OCI-LY3 (cell line): ENCODE results near the gene TRPT1.
A peak's percentile ranks its signal among the peaks of the same experiment; 100 is the strongest.

Experiments used
- H2AFZ ChIP-seq: fragments of 200-600, 300-600 bp; shearing (Covaris generic); 2 replicates; pipeline ENCODE4 v1.6.0; 2014; ENCODE audit warnings: antibody characterized with exemption, low read depth, low read length
- H3K27ac ChIP-seq: fragments of 200-600, 300-600 bp; sonication (generic); 2 replicates; pipeline ENCODE4 v1.5.1; 2014; ENCODE audit warnings: mild to moderate bottlenecking, low read length, moderate library complexity, mixed read lengths
- H3K27me3 ChIP-seq: fragments of 200-600, 300-600 bp; sonication (generic); 2 replicates; pipeline ENCODE4 v1.6.1; 2014; ENCODE audit warnings: low read depth, low read length, mixed read lengths
- H3K36me3 ChIP-seq: fragments of 200-600, 300-600 bp; sonication (generic); replicated peaks from 2 replicates; pipeline ENCODE3; 2014; ENCODE audit warnings: low read depth, low read length, mixed read lengths
- H3K4me1 ChIP-seq: fragments of 300-600, 200-600 bp; sonication (generic); 2 replicates; pipeline ENCODE4 v1.6.1; 2014; ENCODE audit warnings: low read length, mixed read lengths
- H3K4me2 ChIP-seq: fragments of 200-600, 300-600 bp; sonication (generic); 2 replicates; pipeline ENCODE4 v1.6.1; 2014; ENCODE audit warnings: low read length, mixed read lengths
- H3K4me3 ChIP-seq: fragments of 300-600, 200-600 bp; sonication (generic); 2 replicates; pipeline ENCODE4 v1.5.1; 2014; ENCODE audit warnings: antibody characterized with exemption, mild to moderate bottlenecking, low read length, moderate library complexity
- H3K79me2 ChIP-seq: fragments of 300-600, 200-600 bp; shearing (Covaris generic); 2 replicates; pipeline ENCODE4 v1.6.1; 2014; ENCODE audit warnings: mild to moderate bottlenecking, low read length, mixed read lengths
- H3K9ac ChIP-seq: fragments of 300-600, 200-600 bp; shearing (Covaris generic); 2 replicates; pipeline ENCODE4 v1.6.0; 2014; ENCODE audit warnings: mild to moderate bottlenecking, low read length, moderate library complexity
- H3K9me3 ChIP-seq: fragments of 200-600, 300-600 bp; shearing (Covaris generic); 2 replicates; pipeline ENCODE4 v1.6.1; 2014; ENCODE audit warnings: low read length, mixed read lengths; ENCODE audit not compliant: insufficient read depth
- H4K20me1 ChIP-seq: fragments of 200-600, 300-600 bp; sonication (generic); 2 replicates; pipeline ENCODE4 v1.6.1; 2016; ENCODE audit warnings: low read length, mixed read lengths; ENCODE audit not compliant: insufficient read depth
- EZH2phosphoT487 ChIP-seq: fragments of 200-600 bp; shearing (Covaris generic); IDR thresholded peaks from 2 replicates; pipeline ENCODE4 v1.6.1; 2018; ENCODE audit warnings: antibody characterized with exemption, mixed run types, low read depth
- TF ChIP-seq, protein P1 (sequence below): fragments of 200-600, 300-600 bp; sonication (generic); IDR thresholded peaks from 2 replicates; pipeline ENCODE4 v1.5.1; 2014; ENCODE audit warnings: antibody characterized with exemption, low read length, low read depth

TRPT1 gene

DNA sequence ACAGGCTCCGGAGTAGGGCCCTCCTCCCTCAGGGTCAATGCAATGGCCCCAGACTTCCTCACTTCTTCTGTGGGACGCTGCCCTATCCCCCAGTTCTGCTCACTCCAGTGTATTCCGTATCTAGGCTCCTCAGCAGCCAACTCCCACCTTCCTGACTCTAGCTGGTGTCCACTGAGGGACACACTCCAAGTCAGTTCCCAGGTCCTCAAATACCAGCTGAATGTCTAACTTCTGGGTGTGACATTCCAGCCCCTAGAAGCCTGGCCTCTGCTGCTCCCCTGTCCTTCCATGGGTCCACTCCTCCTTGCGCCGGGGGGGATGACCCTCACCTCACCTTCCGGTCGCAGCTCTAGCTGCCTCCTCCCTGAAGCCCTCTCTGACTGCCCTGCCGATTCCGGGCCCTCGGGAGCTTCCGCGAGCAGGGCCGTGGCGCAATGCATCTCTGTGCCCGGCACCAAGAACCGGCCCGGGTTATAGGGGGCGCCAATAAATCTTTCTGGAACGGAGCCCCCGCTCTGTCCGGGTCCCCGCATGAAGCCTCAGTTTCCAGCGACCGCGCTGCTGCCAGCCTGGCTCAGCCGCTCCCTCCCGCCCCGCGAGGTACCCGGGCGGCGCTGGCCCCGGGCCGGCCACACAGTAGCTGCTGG lies 43.0 kb upstream of the TRPT1 start:
- H3K79me2 ChIP-seq, result peaks cover 17% of the 10 kb centered on the region
- H3K27me3 ChIP-seq, result no peaks in the 10 kb centered on the region
- peak overlapping the region; percentile 97 for H3K4me2 ChIP-seq
- H2AFZ ChIP-seq, result peak overlapping the region; percentile 64; the same call in 1 of the 2 replicates
- H3K4me3 ChIP-seq, result peak overlapping the region; percentile 88
- H3K4me1 ChIP-seq, result peaks cover 20% of the 10 kb centered on the region
- peak overlapping the region; percentile 85 for H3K27ac ChIP-seq
- H3K9me3 ChIP-seq, result no peaks in the 10 kb centered on the region
- H3K36me3 ChIP-seq, result peaks cover 9% of the 10 kb centered on the region
- H3K9ac ChIP-seq, result peak overlapping the region; percentile 89
- TF ChIP-seq, protein P1, sequence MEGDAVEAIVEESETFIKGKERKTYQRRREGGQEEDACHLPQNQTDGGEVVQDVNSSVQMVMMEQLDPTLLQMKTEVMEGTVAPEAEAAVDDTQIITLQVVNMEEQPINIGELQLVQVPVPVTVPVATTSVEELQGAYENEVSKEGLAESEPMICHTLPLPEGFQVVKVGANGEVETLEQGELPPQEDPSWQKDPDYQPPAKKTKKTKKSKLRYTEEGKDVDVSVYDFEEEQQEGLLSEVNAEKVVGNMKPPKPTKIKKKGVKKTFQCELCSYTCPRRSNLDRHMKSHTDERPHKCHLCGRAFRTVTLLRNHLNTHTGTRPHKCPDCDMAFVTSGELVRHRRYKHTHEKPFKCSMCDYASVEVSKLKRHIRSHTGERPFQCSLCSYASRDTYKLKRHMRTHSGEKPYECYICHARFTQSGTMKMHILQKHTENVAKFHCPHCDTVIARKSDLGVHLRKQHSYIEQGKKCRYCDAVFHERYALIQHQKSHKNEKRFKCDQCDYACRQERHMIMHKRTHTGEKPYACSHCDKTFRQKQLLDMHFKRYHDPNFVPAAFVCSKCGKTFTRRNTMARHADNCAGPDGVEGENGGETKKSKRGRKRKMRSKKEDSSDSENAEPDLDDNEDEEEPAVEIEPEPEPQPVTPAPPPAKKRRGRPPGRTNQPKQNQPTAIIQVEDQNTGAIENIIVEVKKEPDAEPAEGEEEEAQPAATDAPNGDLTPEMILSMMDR, result 0 out of 2 replicates have a peak, but pooled peaks have one; percentile 27
- TF ChIP-seq EZH2phosphoT487, result no peak
- no peaks in the 10 kb centered on the region for H4K20me1 ChIP-seq

DNA sequence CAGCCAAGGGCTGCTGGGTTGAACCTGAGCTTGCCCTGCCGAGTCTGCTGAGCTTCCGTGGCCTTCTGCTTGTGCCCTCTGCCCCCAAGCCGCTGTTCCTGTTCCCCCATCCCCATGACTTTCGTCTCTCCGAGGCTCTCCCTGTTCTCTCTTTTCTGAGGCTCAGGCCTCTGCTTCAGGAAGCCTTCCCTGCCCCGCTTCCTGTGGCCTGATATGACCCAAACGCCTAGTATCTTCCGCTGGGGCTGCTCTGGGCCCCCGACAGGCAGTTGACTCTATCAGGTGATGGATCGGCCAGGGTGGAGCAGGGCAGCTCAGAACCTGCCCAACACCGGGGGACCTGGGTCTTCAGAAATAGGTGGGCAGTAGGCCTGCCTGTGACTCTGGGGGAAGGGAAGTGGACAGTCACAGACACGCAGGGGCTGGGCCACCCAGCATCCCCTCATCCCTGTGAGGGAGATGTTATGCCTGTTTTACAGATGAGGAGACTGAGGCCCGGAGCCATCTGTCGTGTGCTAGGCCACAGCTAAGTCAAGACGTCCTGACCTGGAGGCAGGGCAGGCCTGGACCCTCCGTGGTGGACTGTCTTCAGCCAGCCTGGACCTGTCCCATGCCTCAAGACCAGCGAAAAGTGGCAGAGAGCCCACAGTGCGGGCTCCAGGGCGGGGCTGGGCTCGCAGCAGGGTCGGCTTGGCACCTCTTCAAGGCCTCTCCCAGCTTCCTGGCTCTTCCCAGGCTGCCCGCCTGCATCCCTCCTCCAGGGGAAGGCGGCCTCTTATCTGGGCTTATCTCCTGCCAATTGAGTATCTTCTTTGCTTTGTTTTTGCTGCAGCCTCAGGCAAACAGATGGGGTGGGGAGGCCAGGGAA lies 42.3 kb upstream of the TRPT1 start:
- Histone ChIP-seq H3K27ac (peak overlapping the region; percentile 85), H3K79me2 (peaks cover 17% of the 10 kb centered on the region)

DNA sequence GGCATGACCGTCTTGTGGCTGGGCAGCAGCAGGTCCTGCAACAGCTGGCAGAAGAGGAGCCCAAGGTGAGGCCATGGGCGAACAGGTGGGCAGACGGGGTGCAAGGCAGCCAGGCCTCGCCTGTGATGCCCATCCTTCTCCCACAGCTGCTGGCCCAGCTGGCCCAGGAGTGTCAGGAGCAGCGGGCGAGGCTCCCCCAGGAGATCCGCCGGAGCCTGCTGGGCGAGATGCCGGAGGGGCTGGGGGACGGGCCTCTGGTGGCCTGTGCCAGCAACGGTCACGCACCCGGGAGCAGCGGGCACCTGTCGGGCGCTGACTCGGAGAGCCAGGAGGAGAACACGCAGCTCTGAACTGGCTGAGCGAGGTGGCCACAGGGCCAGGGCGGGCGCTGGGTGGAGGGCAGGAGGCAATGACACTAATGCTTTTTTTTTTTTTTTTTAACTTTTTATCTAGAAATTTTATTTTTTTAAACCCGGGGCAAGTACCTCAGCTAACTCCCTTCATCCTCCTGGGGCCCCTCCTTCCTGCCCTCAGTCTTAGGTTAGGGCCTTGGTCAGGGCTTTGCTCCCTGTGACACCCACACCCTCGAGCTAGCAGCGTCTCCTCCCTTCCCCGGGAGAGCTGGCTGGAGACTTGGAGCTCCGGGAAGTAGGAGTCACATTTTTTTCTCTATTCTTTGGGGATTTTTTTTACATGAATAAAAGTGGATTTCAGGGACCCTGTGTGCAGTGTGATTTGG lies 41.4 kb upstream of the TRPT1 start:
- H3K36me3 ChIP-seq, result peaks cover 19% of the 10 kb centered on the region
- no peak overlapping the region for H3K27ac ChIP-seq
- no peak overlapping the region for H2AFZ ChIP-seq
- no peaks in the 10 kb centered on the region for H3K27me3 ChIP-seq
- H3K4me3 ChIP-seq, result no peak overlapping the region
- no peak overlapping the region for H3K9ac ChIP-seq
- no peaks in the 10 kb centered on the region for H4K20me1 ChIP-seq
- TF ChIP-seq, protein P1, result no peak
- no peak for TF ChIP-seq EZH2phosphoT487
- H3K4me1 ChIP-seq, result peaks cover 18% of the 10 kb centered on the region
- H3K9me3 ChIP-seq, result no peaks in the 10 kb centered on the region
- H3K79me2 ChIP-seq, result peaks cover 14% of the 10 kb centered on the region
- no peak overlapping the region for H3K4me2 ChIP-seq

More for the DNA sequence above, 42.3 kb upstream of the TRPT1 start:
- TF ChIP-seq, protein P1, result no peak
- no peak for TF ChIP-seq EZH2phosphoT487
- Histone ChIP-seq H3K4me3 (peak overlapping the region; percentile 88), H3K9me3 (no peaks in the 10 kb centered on the region), H3K9ac (peak overlapping the region; percentile 89), H3K4me1 (peaks cover 20% of the 10 kb centered on the region), H3K4me2 (peak overlapping the region; percentile 97), H2AFZ (no peak overlapping the region), H3K27me3 (no peaks in the 10 kb centered on the region), H4K20me1 (no peaks in the 10 kb centered on the region), H3K36me3 (peaks cover 14% of the 10 kb centered on the region)

DNA sequence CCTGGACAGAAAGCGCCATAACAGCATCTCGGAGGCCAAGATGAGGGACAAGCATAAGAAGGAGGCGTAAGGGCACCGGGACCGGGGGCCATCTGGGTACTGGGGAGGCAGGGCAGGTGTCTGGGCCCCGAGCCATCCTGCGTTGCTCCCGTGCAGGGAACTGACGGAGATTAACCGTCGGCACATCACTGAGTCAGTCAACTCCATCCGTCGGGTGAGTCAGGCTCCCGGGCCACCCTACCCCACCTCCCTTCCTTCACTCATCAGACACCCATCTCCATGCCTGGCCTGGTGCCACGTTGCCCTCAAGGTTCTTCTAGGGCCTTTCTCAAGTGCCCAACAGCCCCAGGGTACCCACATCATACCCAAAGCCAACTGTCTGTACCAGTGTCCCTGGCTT lies 40.4 kb upstream of the TRPT1 start:
- peaks cover 10% of the 10 kb centered on the region for H3K4me1 ChIP-seq
- no peak overlapping the region for H2AFZ ChIP-seq
- H3K79me2 ChIP-seq, result peaks cover 4% of the 10 kb centered on the region; the same call in 1 of the 2 replicates
- H3K36me3 ChIP-seq, result peaks cover 27% of the 10 kb centered on the region
- no peaks in the 10 kb centered on the region for H4K20me1 ChIP-seq
- H3K27ac ChIP-seq, result no peak overlapping the region
- no peak for TF ChIP-seq EZH2phosphoT487
- TF ChIP-seq, protein P1, result no peak
- H3K4me2 ChIP-seq, result no peak overlapping the region
- H3K9ac ChIP-seq, result no peak overlapping the region
- no peak overlapping the region for H3K4me3 ChIP-seq
- H3K27me3 ChIP-seq, result no peaks in the 10 kb centered on the region
- no peaks in the 10 kb centered on the region for H3K9me3 ChIP-seq
